ENCODE results near the gene KIFC3.
"Not testable (repeated sequence)": the region's sequence is repeated elsewhere in the genome, so short reads cannot be mapped to it uniquely, and the experiment has no call there.

KIFC3 gene

GRCh38 chr16:57743458-57743857 lies 58.8 kb downstream of the KIFC3 start:
- no peak for DNase-seq (ENCODE audit: low read depth in 2 of 3, low spot score in 1 of 3)

- no peak for DNase-seq (ENCODE audit: low read depth in 2 of 3, low spot score in 1 of 3)
These were observed 59.7 kb downstream of the KIFC3 start for GRCh38 chr16:57742543-57742942.

GRCh38 chr16:57741660-57742191 lies 60.6 kb downstream of the KIFC3 start:
- no peak for DNase-seq (ENCODE audit: low read depth in 2 of 3, low spot score in 1 of 3)

GRCh38 chr16:57740423-57741071 lies 61.7 kb downstream of the KIFC3 start:
- no peak for DNase-seq (ENCODE audit: low read depth in 2 of 3, low spot score in 1 of 3)

- no peak for DNase-seq (ENCODE audit: low read depth in 2 of 3, low spot score in 1 of 3)
These were observed 62.4 kb downstream of the KIFC3 start for GRCh38 chr16:57739756-57740422.

GRCh38 chr16:57738844-57739243 lies 63.4 kb downstream of the KIFC3 start:
- DNase-seq (ENCODE audit: low read depth in 2 of 3, low spot score in 1 of 3), result no peak

GRCh38 chr16:57736419-57737351 lies 65.6 kb downstream of the KIFC3 start:
- DNase-seq (ENCODE audit: low read depth in 2 of 3, low spot score in 1 of 3), result peak in 1 of 3 donors; percentile 37

GRCh38 chr16:57735755-57736418 lies 66.4 kb downstream of the KIFC3 start, which contains the start of gene KATNB1:
KATNB1 (plus strand) TSS chr16:57735770; CDS start chr16:57737244, 1,474 bp downstream.
- DNase-seq (ENCODE audit: low read depth in 2 of 3, low spot score in 1 of 3), result no peak

GRCh38 chr16:57734925-57735754 lies 67.2 kb downstream of the KIFC3 start:
- peak; percentile 95 to 97 (median 96) for DNase-seq (ENCODE audit: low read depth in 2 of 3, low spot score in 1 of 3)

GRCh38 chr16:57734308-57734924 lies 67.9 kb downstream of the KIFC3 start:
- DNase-seq (ENCODE audit: low read depth in 2 of 3, low spot score in 1 of 3), result no peak

GRCh38 chr16:57732714-57733113 lies 69.6 kb downstream of the KIFC3 start:
- no peak for DNase-seq (ENCODE audit: low read depth in 2 of 3, low spot score in 1 of 3)

- DNase-seq (ENCODE audit: low read depth in 2 of 3, low spot score in 1 of 3), result no peak
These were observed 70.3 kb downstream of the KIFC3 start for GRCh38 chr16:57732037-57732436.

GRCh38 chr16:57730771-57731730 lies 71.2 kb downstream of the KIFC3 start:
- no peak for DNase-seq (ENCODE audit: low read depth in 2 of 3, low spot score in 1 of 3)

- DNase-seq (ENCODE audit: low read depth in 2 of 3, low spot score in 1 of 3), result not testable (repeated sequence)
These were observed 72.4 kb downstream of the KIFC3 start for GRCh38 chr16:57729852-57730251.

GRCh38 chr16:57729182-57729484 lies 73.2 kb downstream of the KIFC3 start:
- no peak for DNase-seq (ENCODE audit: low read depth in 2 of 3, low spot score in 1 of 3)

GRCh38 chr16:57728336-57729181 lies 73.7 kb downstream of the KIFC3 start:
- no peak for DNase-seq (ENCODE audit: low read depth in 2 of 3, low spot score in 1 of 3)

- DNase-seq (ENCODE audit: low read depth in 2 of 3, low spot score in 1 of 3), result no peak
These were observed 74.7 kb downstream of the KIFC3 start for GRCh38 chr16:57727610-57728009.

Data from stimulated activated CD4-positive, alpha-beta T cell treated with anti-CD3 and anti-CD28 coated beads, Interleukin-12 subunit alpha, Interleukin-12 subunit beta, amount 100 ng/mL, for 48 hours (primary cell).